HUES64 (cell line): Measurements from ENCODE around the gene CLTC. TPM values are rescaled to one million over a fixed set of nuclear protein-coding genes. Genes with fewer than 3 reads are reported as not detected.
A peak's percentile ranks its signal among the peaks of the same experiment; 100 is the strongest.
"Not testable (repeated sequence)": the region's sequence is repeated elsewhere in the genome, so short reads cannot be mapped to it uniquely, and the experiment has no call there.

Source experiments
- H3K27ac ChIP-seq: 2 replicates; pipeline ENCODE4 v1.7.0; 2013; ENCODE audit warnings: low read depth, low read length, inconsistent platforms
- H3K27me3 ChIP-seq: 2 replicates; pipeline ENCODE4 v1.6.1; 2013; ENCODE audit warnings: mild to moderate bottlenecking, low read length; ENCODE audit not compliant: insufficient read depth
- H3K36me3 ChIP-seq: 2 replicates; pipeline ENCODE4 v1.6.1; 2013; ENCODE audit warnings: mild to moderate bottlenecking, low read length; ENCODE audit not compliant: insufficient read depth
- H3K4me1 ChIP-seq: 2 replicates; pipeline ENCODE4 v1.6.1; 2013; ENCODE audit warnings: mild to moderate bottlenecking, low read length, moderate library complexity; ENCODE audit not compliant: insufficient read depth
- H3K4me3 ChIP-seq: 2 replicates; pipeline ENCODE4 v1.5.1; 2013; ENCODE audit warnings: mild to moderate bottlenecking, low read length, moderate library complexity
- H3K9ac ChIP-seq: 2 replicates; pipeline ENCODE4 v1.6.1; 2013; ENCODE audit warnings: mild to moderate bottlenecking, low read depth, low read length
- H3K9me3 ChIP-seq: 2 replicates; pipeline ENCODE4 v1.6.1; 2013; ENCODE audit warnings: low read depth, low read length; ENCODE audit not compliant: insufficient read depth
- WGBS: fragments of 150-250, 120-280 bp; methylation state at CpG from one replicate; pipeline ENCODE4 v1.1.7; 2013; ENCODE audit warnings: missing lambda C conversion rate; 5-methylcytosine and 5-hydroxymethylcytosine counted together
- polyA plus RNA-seq, 2 experiments: library from polyadenylated mRNA; stranded (reverse); fragments of 50-300 nt; gene quantifications; one replicate each; pipeline ENCODE4 v1.2.3, GENCODE V29; 2013

CLTC gene
- polyA plus RNA-seq (2013, experiment 1 of 2) = 179 TPM
- 167 TPM for polyA plus RNA-seq (2013, experiment 2 of 2)

DNA sequence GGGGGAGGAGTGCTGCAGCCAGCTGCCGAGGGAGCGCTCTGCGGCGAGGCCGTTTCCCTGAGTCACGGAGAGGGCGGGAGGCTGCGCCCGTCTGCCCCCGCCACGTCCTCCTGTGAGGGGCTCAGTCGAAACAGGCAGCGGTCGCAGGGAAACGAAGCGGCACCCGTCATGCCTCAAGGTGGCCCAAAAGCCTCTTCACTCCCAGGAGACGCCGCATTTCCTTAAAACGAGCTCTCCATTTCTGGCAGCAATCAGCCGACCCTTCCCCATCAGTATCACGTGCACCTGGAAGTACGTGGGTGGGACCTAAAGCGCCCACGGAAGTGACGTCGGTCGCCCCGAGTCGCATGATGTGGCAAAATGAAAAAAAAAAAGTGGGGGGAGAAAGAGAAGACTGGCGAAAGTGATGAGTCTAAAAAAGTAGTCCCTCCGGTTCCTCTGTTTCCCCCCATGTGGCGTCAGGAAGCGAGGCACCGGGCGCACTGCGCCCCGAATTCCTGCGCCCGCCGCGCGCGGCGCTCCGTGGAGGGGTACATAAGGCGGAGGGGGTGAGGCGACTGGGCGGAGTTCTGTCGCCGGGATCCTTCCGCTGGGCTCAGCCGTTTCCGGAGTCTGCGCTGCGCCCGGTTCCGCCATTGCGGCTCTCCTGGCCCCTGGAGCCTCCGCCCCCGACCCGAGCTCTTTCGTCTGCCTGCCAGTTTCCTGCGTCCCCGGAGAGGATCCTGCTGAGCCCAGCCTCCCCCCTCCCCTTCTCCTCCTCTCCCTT lies at the start of gene CLTC:
CLTC (plus strand) TSS at position 598 of the 766 bp plus-strand sequence. CDS start 237 bp downstream, outside the sequence.
- H3K36me3 ChIP-seq = 0 out of 2 replicates have a peak, but pooled peaks cover 11% of the 10 kb centered on the region
- no peaks in the 10 kb centered on the region for H3K9me3 ChIP-seq
- under 1% methylated on average over 65 of the region's 65 CpGs for WGBS
- peaks cover 40% of the 10 kb centered on the region for H3K4me1 ChIP-seq
- no peaks in the 10 kb centered on the region for H3K27me3 ChIP-seq
- H3K4me3 ChIP-seq = peak within 1 kb of the TSS; percentile 85
- peak within 1 kb of the TSS; percentile 97 for H3K9ac ChIP-seq
- peak within 1 kb of the TSS; percentile 98 for H3K27ac ChIP-seq

GRCh38 chr17:59572301-59572924 lies 47.3 kb upstream of the CLTC start:
- H3K27ac ChIP-seq = no peak overlapping the region
- no peaks in the 10 kb centered on the region for H3K27me3 ChIP-seq
- H3K9me3 ChIP-seq = no peaks in the 10 kb centered on the region
- WGBS = 91% methylated on average over 10 of the region's 10 CpGs
- H3K4me3 ChIP-seq = no peak overlapping the region
- no peak overlapping the region for H3K9ac ChIP-seq
- H3K36me3 ChIP-seq = peaks cover 20% of the 10 kb centered on the region
- H3K4me1 ChIP-seq = no peaks in the 10 kb centered on the region

GRCh38 chr17:59584168-59584567 lies 35.5 kb upstream of the CLTC start:
- H3K4me3 ChIP-seq, H3K36me3 ChIP-seq, H3K9me3 ChIP-seq, H3K4me1 ChIP-seq, H3K27me3 ChIP-seq, H3K9ac ChIP-seq, H3K27ac ChIP-seq: not testable (repeated sequence)
- no CpG with 5 or more reads among the region's 1 CpG for WGBS

GRCh38 chr17:59600169-59600568 lies 19.5 kb upstream of the CLTC start:
- no peak overlapping the region for H3K27ac ChIP-seq
- no peaks in the 10 kb centered on the region; the same call in 1 of the 2 replicates for H3K4me1 ChIP-seq
- no peak overlapping the region for H3K4me3 ChIP-seq
- peaks cover 53% of the 10 kb centered on the region for H3K36me3 ChIP-seq
- H3K9me3 ChIP-seq = no peaks in the 10 kb centered on the region
- no peaks in the 10 kb centered on the region for H3K27me3 ChIP-seq
- H3K9ac ChIP-seq = no peak overlapping the region

- H3K27ac ChIP-seq = no peak overlapping the region
- H3K4me3 ChIP-seq = no peak overlapping the region
- no peak overlapping the region for H3K9ac ChIP-seq
- H3K27me3 ChIP-seq = no peaks in the 10 kb centered on the region
- H3K9me3 ChIP-seq = no peaks in the 10 kb centered on the region
- 93% methylated on average over 2 of the region's 2 CpGs for WGBS
- H3K4me1 ChIP-seq = no peaks in the 10 kb centered on the region; the same call in 1 of the 2 replicates
- H3K36me3 ChIP-seq = peaks cover 62% of the 10 kb centered on the region
Measured at GRCh38 chr17:59601130-59601529, 18.6 kb upstream of the CLTC start.

- Histone ChIP-seq H3K4me1 (no peaks in the 10 kb centered on the region), H3K27me3 (no peaks in the 10 kb centered on the region), H3K9ac (no peak overlapping the region), H3K9me3 (no peaks in the 10 kb centered on the region), H3K27ac (no peak overlapping the region), H3K36me3 (peaks cover 82% of the 10 kb centered on the region), H3K4me3 (no peak overlapping the region)
- 91% methylated on average over 3 of the region's 3 CpGs for WGBS
Measured at GRCh38 chr17:59607061-59607460, 12.6 kb upstream of the CLTC start.

GRCh38 chr17:59607817-59608403 lies 11.8 kb upstream of the CLTC start:
- Histone ChIP-seq H3K9me3 (no peaks in the 10 kb centered on the region), H3K4me1 (no peaks in the 10 kb centered on the region), H3K4me3 (no peak overlapping the region), H3K9ac (no peak overlapping the region), H3K27ac (no peak overlapping the region), H3K27me3 (no peaks in the 10 kb centered on the region), H3K36me3 (peaks cover 73% of the 10 kb centered on the region)
- 83% methylated on average over 3 of the region's 5 CpGs for WGBS

DNA sequence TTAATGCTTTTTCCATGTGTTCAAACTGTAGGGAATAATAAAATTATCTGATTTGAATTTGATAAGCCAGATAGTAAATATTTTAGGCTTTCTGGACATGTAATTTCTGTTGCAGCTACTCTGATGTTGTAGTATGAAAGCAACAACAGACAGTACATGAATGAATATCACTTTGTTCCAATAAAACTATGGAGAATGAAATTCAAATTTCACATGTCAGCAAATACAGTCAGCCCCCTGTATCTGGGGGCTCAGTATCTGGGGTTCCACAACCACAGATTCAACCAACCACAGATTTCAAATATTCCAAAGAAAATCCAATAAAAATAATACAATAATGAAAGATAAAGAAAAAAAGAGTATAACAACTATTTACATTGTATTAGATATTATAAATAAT lies 8.2 kb upstream of the CLTC start:
- no peaks in the 10 kb centered on the region for H3K4me1 ChIP-seq

GRCh38 chr17:59616253-59616920 lies 3.3 kb upstream of the CLTC start:
- Histone ChIP-seq H3K27ac (no peak overlapping the region), H3K27me3 (no peaks in the 10 kb centered on the region), H3K9ac (no peak overlapping the region), H3K4me3 (no peak overlapping the region), H3K9me3 (no peaks in the 10 kb centered on the region), H3K4me1 (peaks cover 18% of the 10 kb centered on the region), H3K36me3 (0 out of 2 replicates have a peak, but pooled peaks cover 3% of the 10 kb centered on the region)
- WGBS = 92% methylated on average over 7 of the region's 7 CpGs

More for the DNA sequence above, 8.2 kb upstream of the CLTC start:
- Histone ChIP-seq H3K27ac (no peak overlapping the region), H3K9ac (no peak overlapping the region), H3K4me3 (no peak overlapping the region), H3K27me3 (no peaks in the 10 kb centered on the region), H3K36me3 (peaks cover 39% of the 10 kb centered on the region), H3K9me3 (no peaks in the 10 kb centered on the region)

DNA sequence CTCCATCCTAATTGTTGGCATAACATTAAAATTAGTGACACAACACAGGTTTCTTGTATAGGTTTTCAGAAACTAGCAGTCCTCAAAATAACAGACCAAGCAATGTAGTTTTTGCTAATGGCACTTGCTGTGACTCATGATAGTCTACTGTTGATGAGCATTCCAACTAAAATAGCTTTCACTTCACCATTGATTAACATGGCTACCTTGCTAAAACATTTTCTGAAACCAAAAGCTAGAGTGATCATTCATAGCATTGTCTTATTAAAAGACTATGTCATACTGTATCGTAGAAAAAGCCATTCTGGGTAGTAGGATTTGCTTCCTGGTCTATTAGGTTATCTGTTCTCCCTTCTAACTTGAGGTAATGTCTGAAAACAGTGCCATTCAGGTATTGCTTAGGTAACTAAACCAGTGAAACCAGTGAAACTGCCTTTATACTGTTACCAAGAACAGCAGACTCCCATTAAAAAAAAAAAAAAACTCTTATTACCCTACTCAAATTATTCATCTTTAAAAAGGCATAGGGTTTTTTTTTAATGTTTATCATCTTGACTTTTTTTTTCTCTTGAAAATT lies 2.5 kb upstream of the CLTC start:
- H3K4me1 ChIP-seq = peaks cover 27% of the 10 kb centered on the region
- H3K9ac ChIP-seq = no peak overlapping the region
- H3K27me3 ChIP-seq = no peaks in the 10 kb centered on the region
- WGBS = 100% methylated on average over 1 of the region's 1 CpG
- H3K36me3 ChIP-seq = no peaks in the 10 kb centered on the region
- H3K27ac ChIP-seq = peak overlapping the region; percentile 33; the same call in 1 of the 2 replicates
- peak overlapping the region; percentile 85 for H3K4me3 ChIP-seq
- no peaks in the 10 kb centered on the region for H3K9me3 ChIP-seq

DNA sequence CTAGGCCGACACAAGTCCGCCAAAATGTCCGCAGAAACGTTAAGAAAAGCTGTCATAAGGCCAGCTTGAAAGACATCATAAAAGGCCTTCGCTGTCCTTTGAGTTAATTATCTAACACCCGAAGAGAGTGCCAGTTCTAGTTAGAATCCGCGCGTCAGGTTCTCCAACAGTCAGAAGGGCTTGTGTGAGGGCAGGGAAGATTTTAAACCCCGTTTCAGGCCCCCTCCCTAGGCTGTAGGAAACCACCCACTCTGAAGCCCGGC lies 729 bp upstream of the CLTC start:
- peaks cover 40% of the 10 kb centered on the region for H3K4me1 ChIP-seq
- 0% methylated on average over 11 of the region's 11 CpGs for WGBS
- H3K36me3 ChIP-seq = 0 out of 2 replicates have a peak, but pooled peaks cover 11% of the 10 kb centered on the region
- no peaks in the 10 kb centered on the region for H3K9me3 ChIP-seq
- H3K4me3 ChIP-seq = peak overlapping the region; percentile 85
- H3K9ac ChIP-seq = peak overlapping the region; percentile 97
- H3K27me3 ChIP-seq = no peaks in the 10 kb centered on the region
- H3K27ac ChIP-seq = peak overlapping the region; percentile 98
